ENCODE results near the gene TRHDE.

DNA sequence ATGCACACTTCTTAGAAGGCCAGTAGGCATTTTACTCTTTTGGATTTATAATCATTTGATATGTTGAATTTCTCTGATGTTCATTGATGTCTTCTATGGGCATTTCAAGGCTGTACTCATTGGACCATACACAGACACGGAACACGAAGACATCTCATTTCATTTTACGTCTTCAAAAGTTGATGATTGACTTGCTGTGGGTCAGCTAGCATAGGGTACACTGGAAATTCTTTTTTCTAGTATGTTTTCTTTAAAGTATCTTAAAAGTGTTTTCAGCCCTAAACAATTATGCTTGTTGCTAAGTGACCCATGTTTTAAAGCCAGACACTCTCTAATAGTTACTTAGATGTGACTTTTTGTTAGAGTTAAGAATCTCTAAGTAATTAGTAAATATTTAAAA lies 16.3 kb downstream of the TRHDE start:
- TF ChIP-seq TAF1 (IDR thresholded peaks at IDR 0.05; ENCODE audit: low read depth, low read length): no peak
- TF ChIP-seq POLR2A (IDR thresholded peaks at IDR 0.05; ENCODE audit: low read depth, low read length): no peak
- no peak for TF ChIP-seq POLR2AphosphoS5 (IDR thresholded peaks at IDR 0.05; ENCODE audit: low read depth, low read length)
